NCI-H524 treated with DMSO at 0.1 percent for 48 hours (cell line): ENCODE measurements around the gene CENPU.
"Not testable (repeated sequence)": the region's sequence is repeated elsewhere in the genome, so short reads cannot be mapped to it uniquely, and the experiment has no call there.

Experiments used
- DNase-seq: peaks from one replicate; lab custom pipeline; 2025; lab: John Stamatoyannopoulos, UW

The CENPU gene, protein sequence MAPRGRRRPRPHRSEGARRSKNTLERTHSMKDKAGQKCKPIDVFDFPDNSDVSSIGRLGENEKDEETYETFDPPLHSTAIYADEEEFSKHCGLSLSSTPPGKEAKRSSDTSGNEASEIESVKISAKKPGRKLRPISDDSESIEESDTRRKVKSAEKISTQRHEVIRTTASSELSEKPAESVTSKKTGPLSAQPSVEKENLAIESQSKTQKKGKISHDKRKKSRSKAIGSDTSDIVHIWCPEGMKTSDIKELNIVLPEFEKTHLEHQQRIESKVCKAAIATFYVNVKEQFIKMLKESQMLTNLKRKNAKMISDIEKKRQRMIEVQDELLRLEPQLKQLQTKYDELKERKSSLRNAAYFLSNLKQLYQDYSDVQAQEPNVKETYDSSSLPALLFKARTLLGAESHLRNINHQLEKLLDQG

DNA sequence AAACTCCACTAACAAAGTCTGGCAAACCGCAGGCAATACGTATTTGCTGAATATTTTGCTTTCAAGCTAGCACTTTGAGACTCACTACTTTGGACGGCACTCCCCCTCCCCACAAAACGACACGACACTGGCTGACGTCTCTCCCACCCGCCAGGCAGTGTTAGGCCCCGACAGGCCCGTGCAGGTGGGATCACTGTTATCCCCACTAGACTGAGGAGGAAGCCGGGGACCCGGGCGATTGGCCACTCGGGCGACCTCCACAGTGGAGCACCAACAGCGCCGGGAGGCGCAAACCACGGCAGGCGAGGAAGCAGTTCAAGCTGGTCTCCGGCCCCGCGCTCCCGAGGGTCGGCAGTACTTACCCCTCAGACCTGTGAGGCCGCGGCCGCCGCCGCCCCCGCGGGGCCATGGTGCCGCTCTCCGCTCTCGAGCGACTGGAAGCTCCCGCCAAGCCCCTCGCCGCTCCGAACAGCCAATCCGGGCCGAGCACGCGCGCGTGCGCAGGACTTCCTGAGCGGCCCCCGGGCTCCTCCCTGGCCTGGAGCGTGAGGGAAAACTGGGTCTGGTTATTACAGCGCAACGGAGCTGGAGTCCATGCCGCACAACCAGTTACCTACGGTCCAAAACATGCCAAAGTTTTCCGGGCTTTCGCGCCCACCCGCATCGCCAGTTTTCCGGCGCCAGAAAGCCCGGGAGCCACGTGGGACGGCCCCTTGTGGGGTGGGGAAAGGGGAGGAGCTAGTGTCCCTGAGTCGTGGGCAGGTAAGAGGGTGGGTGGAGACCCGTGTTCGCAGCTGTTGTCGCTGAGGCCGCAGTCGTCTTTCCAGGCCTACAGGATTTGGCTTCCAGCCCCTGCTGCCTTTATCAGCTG, at the start of gene CENPU:
TSS of gene CENPU (minus strand) at position 443 of the 871 bp plus-strand sequence. CDS start at position 409, 34 bp downstream.
- DNase-seq: peak; percentile 86

DNA sequence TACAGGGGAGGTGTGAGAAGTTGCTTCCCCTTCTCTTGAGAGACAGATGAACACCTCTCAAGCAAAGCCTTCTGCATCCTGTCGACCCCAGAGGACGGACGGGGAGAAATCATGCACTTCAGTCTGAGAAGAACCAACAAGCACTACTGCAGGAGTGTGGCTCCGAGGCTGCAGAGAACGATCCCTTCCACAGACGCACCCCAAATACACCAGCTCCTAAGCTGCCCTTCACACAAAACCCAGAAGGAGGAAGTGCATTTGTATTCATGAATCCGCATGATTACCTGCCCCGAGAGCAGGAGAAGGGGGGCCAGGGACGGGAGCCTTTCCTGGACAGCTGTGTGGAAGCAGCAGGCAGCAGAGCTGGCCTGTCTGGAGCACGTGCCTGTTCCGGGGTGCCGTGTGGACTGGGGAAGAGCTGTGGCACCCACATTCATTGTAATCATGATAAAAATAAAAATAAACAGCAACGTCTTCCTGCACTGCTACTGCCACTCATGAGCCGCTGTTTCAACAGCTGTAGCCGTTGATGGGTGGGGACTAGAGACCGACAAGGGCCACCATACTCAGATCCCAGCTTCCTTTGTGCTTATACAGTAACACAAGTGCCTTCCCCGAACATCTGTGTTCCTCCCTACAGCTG, 49.0 kb upstream of the CENPU start:
- no peak for DNase-seq

DNA sequence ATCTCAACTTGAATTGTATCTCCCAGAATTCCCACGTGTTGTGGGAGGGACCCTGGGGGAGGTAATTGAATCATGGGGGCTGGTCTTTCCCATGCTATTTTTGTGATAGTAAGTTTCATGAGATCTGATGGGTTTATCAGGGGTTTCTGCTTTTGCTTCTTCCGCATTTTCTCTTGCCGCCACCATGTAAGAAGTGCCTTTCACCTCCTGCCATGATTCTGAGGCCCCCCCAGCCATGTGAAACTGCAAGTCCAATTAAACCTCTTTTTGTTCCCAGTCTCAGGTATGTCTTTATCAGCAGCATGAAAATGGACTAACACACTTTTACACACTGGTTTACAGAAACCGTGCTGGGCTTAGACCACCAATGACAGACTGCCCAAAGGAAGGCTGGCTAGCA, 45.3 kb upstream of the CENPU start:
- DNase-seq: not testable (repeated sequence)

DNA sequence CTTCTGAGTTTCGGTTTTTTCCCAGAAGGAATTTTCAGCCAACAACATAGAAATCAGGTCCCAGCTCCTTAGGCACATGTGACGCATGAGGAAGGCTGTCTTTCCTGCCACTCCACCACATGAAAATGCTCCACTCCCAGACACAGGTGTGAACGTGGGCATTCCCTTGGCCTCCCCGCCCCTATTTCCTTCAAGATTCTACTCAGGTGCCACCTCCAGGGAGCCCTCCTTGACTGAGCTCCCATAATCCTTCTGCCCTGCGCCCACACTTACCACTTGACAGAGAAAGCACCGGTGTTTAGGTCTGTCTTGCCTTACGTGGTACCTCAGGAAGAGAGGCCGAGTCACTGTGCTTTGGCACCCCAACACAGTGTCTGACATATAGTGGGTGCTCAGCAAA, 44.4 kb upstream of the CENPU start:
- DNase-seq: no peak

DNA sequence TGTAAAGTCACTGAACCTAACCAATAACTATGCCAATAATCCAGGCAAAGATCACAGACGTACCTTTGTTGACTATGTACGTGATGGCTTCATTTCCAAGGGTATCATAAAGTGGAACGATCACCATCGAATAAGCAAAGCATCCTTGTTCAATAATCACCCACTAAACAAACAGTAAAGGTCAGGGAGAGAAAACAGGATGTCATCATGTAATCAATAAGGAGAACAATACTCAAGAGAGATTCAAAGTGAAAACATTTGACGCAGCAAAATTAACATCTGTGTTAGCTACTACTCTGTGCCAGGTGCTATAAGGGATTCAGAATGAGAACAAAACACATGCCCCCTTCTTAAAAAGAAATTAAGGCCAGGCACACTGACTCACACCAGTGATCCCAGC, 42.9 kb upstream of the CENPU start:
- no peak for DNase-seq

DNA sequence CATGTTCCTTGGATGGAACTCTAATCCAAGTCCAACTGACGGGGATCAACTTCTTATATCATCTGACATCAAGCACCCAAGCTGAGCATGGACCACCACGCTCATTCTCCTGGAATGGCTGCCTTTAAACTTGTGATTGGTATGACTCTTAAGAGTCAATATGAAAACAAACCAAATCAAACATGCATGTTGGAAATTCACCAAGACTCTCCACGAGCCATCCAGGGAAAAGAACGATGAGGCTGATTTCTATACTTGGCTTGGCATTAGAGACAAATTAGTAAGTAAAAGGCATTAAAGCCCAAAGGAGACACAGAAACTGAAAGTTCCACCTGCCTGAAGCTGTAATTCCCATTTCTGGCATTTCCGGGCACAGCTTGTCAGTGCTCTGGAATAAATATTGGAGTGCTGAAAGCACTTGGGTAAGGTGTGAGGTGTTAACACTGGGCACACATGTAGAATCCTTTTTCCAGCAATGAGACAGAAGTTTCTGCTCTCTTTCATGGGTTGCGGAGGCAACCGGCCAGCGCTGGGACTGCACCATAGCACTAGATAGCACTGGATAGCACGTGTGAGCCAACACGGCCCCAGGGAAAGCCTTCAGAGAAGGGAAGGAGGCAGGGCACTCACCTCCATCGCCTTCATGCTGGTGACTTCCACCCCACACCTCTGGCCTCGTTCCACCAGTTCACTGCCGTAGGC, 42.1 kb upstream of the CENPU start:
- DNase-seq: no peak

DNA sequence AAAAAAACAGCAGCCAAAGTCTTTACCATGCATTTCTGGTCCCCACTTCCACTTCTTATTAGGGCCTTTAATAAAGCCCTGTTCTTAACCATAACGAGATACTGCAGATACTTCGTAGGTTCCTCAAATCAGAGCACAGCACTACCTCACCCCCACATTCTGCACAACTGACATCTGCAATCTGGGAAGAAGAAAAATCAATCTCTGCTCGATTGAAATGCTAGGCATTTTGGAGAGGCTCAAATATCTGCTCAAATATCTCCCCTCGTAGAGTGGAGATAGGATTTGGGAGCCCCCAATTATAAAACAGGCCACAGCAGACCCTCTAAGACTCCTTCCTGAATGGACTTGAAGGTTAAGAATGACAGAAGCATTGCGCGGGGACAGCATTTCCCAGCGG, 40.3 kb upstream of the CENPU start:
- no peak for DNase-seq

DNA sequence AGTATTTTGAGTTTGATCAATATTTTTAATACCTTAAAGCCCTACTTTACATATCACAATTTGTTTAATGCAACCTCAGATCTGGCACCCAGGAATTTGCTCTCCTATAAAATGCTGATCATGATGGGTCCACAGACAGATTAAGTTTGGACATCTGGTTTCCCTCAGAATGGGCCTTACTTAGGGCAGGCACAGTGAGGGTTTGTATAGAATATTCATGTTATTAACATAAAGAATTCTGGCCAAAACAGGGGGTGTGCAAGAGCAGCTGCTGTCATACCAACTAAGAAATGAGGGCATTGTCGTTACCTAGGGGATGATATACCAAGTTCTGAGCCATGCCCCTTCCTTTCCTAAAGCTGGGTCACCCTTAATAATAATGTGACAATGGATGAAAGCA, 37.5 kb upstream of the CENPU start:
- DNase-seq: no peak

DNA sequence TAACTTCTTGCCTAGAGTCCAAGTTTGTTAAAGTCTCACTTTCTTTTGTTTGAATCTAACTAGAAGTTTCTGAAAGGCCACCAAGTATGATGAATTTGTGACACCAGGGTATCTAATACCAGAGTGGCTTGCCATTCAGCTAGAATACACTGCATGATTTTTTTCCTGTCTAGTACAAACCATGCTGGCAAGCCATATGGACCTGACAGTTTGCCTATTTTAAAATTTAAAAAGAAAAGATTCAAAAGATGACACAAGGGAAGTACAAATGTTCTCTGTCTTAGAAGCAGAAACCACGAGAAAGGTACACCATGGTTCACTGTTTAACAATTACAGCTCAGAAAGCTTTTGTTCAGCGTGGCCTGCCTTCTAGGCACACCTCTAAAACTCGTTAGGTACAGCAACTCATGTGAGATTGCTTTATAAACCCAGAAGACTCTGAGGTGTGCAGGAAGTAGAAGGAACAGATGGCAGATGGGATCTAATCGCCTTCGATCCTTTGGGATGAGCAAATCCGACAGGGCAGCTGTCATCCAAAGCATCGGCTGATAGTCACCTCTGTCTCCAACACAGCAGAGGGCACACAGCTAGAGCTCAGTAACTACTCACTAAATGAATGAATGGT, 35.4 kb upstream of the CENPU start:
- DNase-seq: peak; percentile 39

DNA sequence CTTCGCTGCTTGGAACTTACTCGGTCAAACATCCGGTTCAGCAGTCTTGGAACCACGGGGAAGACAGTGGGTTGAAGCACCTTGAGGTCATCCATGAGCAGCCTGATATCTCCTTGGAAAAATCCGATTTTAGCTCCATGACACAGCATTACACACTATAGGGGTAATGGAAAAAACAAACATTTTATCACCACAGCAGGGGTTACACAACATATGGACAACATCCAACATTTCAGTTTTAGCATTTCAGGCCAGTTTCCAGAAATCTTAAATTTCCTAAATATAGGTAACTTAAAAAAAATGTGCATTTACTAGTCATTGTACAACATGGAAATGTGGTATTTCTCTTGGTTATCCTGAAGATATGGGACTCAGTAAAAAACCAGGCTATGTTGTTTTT, 34.4 kb upstream of the CENPU start:
- DNase-seq: no peak

DNA sequence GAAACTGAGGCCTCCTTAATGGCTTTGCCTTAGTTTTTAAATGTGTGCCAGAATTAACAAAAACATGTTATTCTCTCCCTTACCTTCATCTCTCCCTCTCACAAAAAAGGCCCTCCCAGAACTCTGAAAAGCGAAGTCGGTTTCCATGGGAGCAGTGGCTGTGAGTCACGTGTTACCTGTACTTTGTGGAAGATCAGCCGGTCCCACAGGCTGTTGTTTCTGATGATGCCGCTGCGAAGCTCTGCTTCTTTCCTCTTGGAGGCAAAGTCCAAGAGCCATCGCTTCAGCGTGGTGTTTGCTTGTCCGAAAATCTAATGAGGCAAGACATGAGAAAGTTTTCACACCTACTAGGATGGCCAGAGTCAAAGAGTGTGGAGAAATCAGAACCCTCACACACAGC, 32.5 kb upstream of the CENPU start:
- no peak for DNase-seq

DNA sequence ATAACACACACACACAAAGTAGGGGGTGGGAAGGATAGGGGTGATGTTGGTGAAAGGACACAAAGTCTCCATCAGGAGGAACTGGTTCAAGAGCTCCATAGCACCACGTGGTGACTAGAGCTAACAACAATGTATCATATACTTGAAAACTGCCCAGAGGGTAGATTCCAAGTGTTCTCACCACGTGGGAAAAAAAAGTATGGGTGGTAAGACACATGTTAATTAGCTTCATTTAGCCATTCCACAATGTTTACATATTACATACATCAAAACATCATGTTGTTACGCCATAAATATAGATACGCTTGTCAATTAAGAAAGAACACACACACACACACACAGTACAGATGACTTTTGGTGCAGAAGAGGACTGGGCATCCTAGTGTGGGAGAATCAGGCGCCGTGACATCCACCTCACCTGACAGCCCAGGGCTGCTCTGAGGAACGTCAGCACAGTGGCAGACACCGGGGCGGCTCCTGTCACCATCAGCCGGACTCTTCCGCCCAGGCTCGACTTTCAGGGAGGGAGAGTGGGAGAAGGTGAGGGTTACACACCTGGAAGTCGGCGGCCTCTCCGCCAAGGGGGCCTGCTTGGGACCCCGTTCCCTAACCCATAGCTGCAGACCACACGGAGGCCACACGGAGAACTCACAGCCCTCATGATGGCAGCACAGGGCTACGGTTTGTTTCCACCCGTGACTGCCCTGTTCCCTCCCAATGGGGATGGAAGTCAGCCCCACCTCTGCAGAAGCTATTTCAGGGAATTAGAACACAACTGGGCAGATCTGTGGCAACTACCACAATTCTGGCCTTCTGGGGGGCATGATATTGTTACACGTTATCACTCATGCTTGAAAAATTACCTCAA, 31.8 kb upstream of the CENPU start:
- no peak for DNase-seq

DNA sequence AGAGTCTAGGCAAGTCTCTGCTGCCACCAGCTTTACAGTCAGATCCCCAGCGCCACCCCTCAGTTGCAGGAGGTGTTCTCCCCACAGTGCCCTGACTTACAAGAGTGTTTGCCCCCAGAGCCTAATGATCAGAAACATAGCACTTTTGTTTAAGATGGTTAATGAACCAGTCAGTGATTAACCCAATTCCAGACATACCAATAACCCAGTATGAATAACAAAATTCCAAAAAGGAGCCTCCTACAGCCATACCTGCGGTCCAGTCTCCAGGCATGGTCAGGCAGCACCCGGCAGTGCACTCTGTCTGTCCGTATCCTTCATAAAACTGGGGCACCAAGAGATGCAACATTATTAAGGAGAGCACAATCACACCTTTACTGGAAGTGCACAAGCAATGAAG, 30.7 kb upstream of the CENPU start:
- DNase-seq: no peak

DNA sequence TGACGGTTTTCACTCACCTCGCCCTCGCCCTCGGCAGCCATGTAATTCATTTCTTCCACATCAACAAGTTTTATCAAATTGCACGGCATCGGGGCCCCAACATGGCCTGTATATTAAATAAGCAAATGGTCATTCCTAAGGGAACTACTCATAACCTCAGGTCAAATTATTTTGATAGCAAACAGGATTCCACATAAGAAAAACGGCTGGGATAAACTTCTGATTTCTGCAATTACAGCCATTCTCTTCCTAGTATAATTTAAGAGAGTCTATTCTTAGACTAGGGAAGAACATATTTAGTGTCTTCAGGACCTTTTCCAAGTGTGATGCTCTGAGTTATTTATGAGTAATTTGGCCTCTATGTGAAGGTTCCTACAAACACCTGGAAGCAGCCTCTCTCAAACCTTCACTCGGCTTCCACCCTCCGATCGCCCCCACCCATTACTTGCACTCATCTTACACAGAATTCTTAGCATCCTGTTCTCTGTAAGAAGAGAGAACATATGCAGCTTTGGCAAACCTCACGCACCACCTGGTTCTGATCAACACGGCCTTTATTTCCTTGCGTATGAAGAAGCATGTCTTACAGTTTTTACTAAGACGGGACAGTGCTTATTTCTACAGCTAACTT, 29.4 kb upstream of the CENPU start:
- no peak for DNase-seq

DNA sequence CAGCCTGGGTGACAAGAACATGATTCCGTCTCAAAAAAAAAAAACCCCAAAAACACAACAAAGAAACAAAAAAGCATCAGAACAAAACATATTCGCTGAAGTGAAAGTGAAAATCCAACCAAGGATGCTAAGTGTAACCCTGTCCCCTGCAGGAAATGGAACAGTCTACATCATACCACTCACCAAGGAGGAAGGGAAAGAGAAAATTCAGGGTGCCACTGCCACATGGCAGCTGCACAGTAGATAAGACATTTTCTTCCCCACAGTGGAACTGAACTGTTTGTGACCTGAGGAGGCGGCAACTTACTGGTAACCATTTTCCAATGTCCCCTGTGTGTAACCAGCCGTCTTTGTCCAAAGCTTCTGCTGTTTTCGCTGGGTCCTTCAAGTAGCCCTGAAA, 28.2 kb upstream of the CENPU start:
- no peak for DNase-seq

DNA sequence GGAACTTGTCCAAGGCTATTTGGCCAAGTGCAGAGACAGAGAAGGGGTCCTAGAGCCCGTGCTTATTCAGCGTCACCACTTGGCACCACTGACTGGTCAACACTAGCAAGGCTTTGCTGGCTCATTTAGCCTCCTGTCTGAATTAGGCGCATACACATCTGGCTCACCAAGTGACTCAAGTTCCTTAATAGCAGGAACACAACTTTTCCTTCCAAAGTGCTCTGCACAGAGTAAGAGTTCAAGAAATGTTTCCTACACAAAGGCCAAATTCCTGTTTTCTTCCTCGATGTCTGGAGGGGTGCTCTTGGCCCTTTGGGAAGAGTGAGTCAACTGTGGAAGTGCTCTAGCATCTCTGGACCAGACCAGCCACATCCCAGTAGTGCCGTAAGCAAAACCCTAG, 26.8 kb upstream of the CENPU start:
- DNase-seq: no peak

DNA sequence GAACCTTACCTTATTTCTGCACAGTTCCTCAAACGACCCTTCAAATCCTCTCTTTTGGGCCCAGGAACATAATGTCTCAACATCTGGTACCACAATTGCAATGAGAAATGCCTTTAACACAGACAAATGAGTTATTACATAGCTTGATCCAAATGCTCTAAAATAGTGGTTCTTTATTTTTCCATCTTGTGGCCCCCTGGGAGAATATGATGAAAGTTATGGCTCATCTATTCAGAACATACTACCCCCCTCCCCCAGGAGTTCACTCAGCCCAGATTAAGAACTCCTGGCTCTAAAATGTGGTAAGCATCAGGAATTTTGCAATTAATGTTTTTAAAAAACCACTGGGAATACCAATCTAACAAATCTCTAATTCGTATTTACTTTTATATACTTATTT, 23.9 kb upstream of the CENPU start:
- DNase-seq: no peak

DNA sequence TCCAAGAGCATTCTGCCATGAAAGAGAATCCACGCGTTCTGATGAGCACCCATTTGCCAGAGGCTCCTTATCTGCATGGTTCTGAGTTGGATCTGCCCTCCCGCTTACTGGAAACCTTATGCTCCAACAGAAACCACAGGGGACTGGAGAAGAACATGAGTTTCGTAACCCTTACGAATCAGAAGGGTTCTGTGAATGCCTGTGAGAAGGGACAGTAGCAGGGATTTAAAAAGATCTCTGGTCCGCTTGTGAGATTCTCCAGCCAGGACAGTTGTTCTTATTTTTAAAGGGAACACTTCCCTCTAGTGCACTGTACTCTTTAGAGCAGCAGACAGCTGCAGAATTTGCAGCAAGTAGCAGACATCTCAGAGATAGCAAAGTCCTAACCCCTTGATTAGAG, 22.5 kb upstream of the CENPU start:
- DNase-seq: no peak

DNA sequence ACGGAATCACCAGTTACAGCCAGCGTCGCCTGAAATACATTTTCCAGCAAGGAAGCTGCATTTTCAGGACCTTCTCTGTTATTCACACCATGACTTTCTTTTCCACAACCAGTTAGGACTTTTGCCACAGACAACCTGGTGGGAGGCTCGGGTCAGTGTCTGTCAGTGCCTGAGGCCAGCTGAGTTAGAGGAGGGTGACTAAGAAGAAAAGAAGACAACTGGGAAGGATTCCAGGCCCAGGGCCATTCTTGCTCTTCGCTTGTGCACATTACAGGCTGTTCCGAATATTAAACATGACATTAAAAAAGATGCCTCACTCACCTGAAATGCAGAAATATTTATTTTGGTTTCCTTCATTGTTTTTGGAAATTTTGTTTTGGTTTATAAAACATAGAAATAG, 21.4 kb upstream of the CENPU start:
- no peak for DNase-seq
